IMR-90 (cell line): ENCODE data around the gene EZR. TPM values are rescaled to one million over a fixed set of nuclear protein-coding genes. Genes with fewer than 3 reads are reported as not detected.

Experiments used
- ATAC-seq: fragments of 200-7000 bp; cut with Tn5 transposase; 2 replicates; pipeline ENCODE4 v1.9.1; 2020; ENCODE audit warnings: low read depth, mild to moderate bottlenecking, moderate library complexity
- BruUV-seq: library from RNA; stranded (reverse); fragments of 400-500 nt; replicated peaks from 2 replicates; lab custom pipeline; 2021; lab: Mats Ljungman, UMichigan
- CTCF ChIA-PET: fragments of 300-600 bp; formaldehyde crosslinking; extraction: SDS; loops from one replicate; lab custom pipeline; 2021; ENCODE audit warnings: antibody characterized with exemption; lab: Yijun Ruan, JAX
- POLR2A ChIA-PET: fragments of 300-600 bp; sonication (Branson Sonifier 250); formaldehyde crosslinking; loops from one replicate; lab custom pipeline; 2022; ENCODE audit warnings: antibody characterized with exemption; ENCODE audit not compliant: unreplicated experiment; lab: Charles Lee
- DNase-seq: peaks from one replicate; pipeline ENCODE4 v3.0.0; 2013
- H2AFZ ChIP-seq: replicated peaks from 2 replicates; pipeline ENCODE3; 2013; ENCODE audit warnings: low read length, mild to moderate bottlenecking; ENCODE audit not compliant: poor library complexity
- H2AK5ac ChIP-seq: 2 replicates; pipeline ENCODE4 v1.6.1; 2013; ENCODE audit warnings: low read depth, low read length, inconsistent platforms
- H2AK9ac ChIP-seq: replicated peaks from 2 replicates; pipeline ENCODE3; 2013; ENCODE audit warnings: mild to moderate bottlenecking, low read depth, low read length, moderate library complexity; ENCODE audit not compliant: poor library complexity
- H2BK120ac ChIP-seq: 2 replicates; pipeline ENCODE4 v1.6.1; 2013; ENCODE audit warnings: low read depth, low read length, inconsistent platforms
- H2BK15ac ChIP-seq: 3 replicates; pipeline ENCODE4 v1.6.1; 2013; ENCODE audit warnings: low read depth, low read length, inconsistent platforms
- H2BK20ac ChIP-seq: 2 replicates; pipeline ENCODE4 v1.6.1; 2013; ENCODE audit warnings: low read depth, mild to moderate bottlenecking, inconsistent platforms, low read length, moderate library complexity
- H2BK5ac ChIP-seq: 2 replicates; pipeline ENCODE4 v1.6.1; 2013; ENCODE audit warnings: mild to moderate bottlenecking, low read depth, low read length, inconsistent platforms; ENCODE audit not compliant: poor library complexity, severe bottlenecking
- H3K14ac ChIP-seq: replicated peaks from 2 replicates; pipeline ENCODE4 v1.6.1; 2013; ENCODE audit warnings: low read depth, low read length, inconsistent platforms
- H3K18ac ChIP-seq: 2 replicates; pipeline ENCODE4 v1.6.1; 2013; ENCODE audit warnings: low read depth, low read length, control low read depth
- H3K23ac ChIP-seq: 2 replicates; pipeline ENCODE4 v1.6.1; 2013; ENCODE audit warnings: low read depth, low read length, inconsistent platforms
- H3K27ac ChIP-seq: 2 replicates; pipeline ENCODE4 v1.5.1; 2013; ENCODE audit warnings: mild to moderate bottlenecking, control low read depth, low read length; ENCODE audit not compliant: insufficient read depth
- H3K27me3 ChIP-seq: 2 replicates; pipeline ENCODE4 v1.6.1; 2013; ENCODE audit warnings: low read length; ENCODE audit not compliant: control insufficient read depth, insufficient read depth
- H3K36me3 ChIP-seq: 2 replicates; pipeline ENCODE4 v1.6.1; 2013; ENCODE audit warnings: low read length, mixed read lengths; ENCODE audit not compliant: control insufficient read depth, insufficient read depth
- H3K4ac ChIP-seq: 2 replicates; pipeline ENCODE4 v1.6.1; 2013; ENCODE audit warnings: low read depth, low read length, inconsistent platforms
- H3K4me1 ChIP-seq: 2 replicates; pipeline ENCODE4 v1.6.1; 2013; ENCODE audit warnings: low read length, mixed read lengths; ENCODE audit not compliant: control insufficient read depth, insufficient read depth
- H3K4me2 ChIP-seq: 2 replicates; pipeline ENCODE4 v1.6.1; 2013; ENCODE audit warnings: low read depth, mild to moderate bottlenecking, control low read depth, low read length, moderate library complexity
- H3K4me3 ChIP-seq: 2 replicates; pipeline ENCODE4 v1.5.1; 2013; ENCODE audit warnings: low read depth, mild to moderate bottlenecking, control low read depth, low read length, moderate library complexity; ENCODE audit not compliant: insufficient read depth
- H3K56ac ChIP-seq: 2 replicates; pipeline ENCODE4 v1.6.1; 2013; ENCODE audit warnings: low read length, inconsistent platforms; ENCODE audit not compliant: insufficient read depth; ENCODE audit errors: extremely low read depth
- H3K79me1 ChIP-seq, 2 experiments: 2 replicates each; pipeline ENCODE4 v1.6.1; 2013; ENCODE audit warnings: low read length in 2 of 2, inconsistent platforms in 1 of 2, low read depth in 1 of 2
- H3K9ac ChIP-seq: 2 replicates; pipeline ENCODE4 v1.6.1; 2013; ENCODE audit warnings: low read depth, low read length, control low read depth
- H3K9me1 ChIP-seq: 2 replicates; pipeline ENCODE4 v1.6.1; 2013; ENCODE audit warnings: low read length, inconsistent platforms; ENCODE audit not compliant: insufficient read depth
- H3K9me3 ChIP-seq: 2 replicates; pipeline ENCODE4 v1.6.1; 2013; ENCODE audit warnings: low read length; ENCODE audit not compliant: control insufficient read depth, insufficient read depth
- H4K20me1 ChIP-seq: 2 replicates; pipeline ENCODE4 v1.6.1; 2013; ENCODE audit warnings: low read length, inconsistent platforms; ENCODE audit not compliant: insufficient read depth
- H4K5ac ChIP-seq: 2 replicates; pipeline ENCODE4 v1.6.1; 2013; ENCODE audit warnings: mild to moderate bottlenecking, low read depth, low read length, control low read depth
- H4K8ac ChIP-seq, 2 experiments: 2 replicates each; pipeline ENCODE4 v1.6.1; 2013; ENCODE audit warnings: low read depth in 2 of 2, low read length in 2 of 2, control low read depth in 1 of 2, inconsistent platforms in 1 of 2
- H4K91ac ChIP-seq: 2 replicates; pipeline ENCODE4 v1.6.1; 2013; ENCODE audit warnings: low read depth, low read length, inconsistent platforms; ENCODE audit not compliant: insufficient read depth
- CEBPB ChIP-seq: IDR thresholded peaks from 2 replicates; pipeline ENCODE4 v1.6.1; 2012; ENCODE audit warnings: low read depth, low read length, improper control_type of control experiment
- ELK1 ChIP-seq: fragments of 150-350 bp; IDR thresholded peaks from 2 replicates; pipeline ENCODE4 v1.6.1; 2016; ENCODE audit warnings: low read depth, mild to moderate bottlenecking, low read length, moderate library complexity, borderline replicate concordance
- MAFK ChIP-seq: IDR thresholded peaks from 2 replicates; pipeline ENCODE4 v1.6.1; 2012; ENCODE audit warnings: low read depth, low read length, improper control_type of control experiment
- MAZ ChIP-seq: IDR thresholded peaks from 2 replicates; pipeline ENCODE4 v1.6.1; 2012; ENCODE audit warnings: low read depth, mild to moderate bottlenecking, low read length, improper control_type of control experiment, moderate library complexity, borderline replicate concordance
- MXI1 ChIP-seq: IDR thresholded peaks from 2 replicates; pipeline ENCODE4 v1.6.1; 2012; ENCODE audit warnings: low read depth, mild to moderate bottlenecking, low read length, moderate library complexity, borderline replicate concordance
- NFE2L2 ChIP-seq: fragments of 150-350 bp; IDR thresholded peaks from 2 replicates; pipeline ENCODE4 v1.6.1; 2016; ENCODE audit warnings: low read depth, mild to moderate bottlenecking, low read length
- RAD21 ChIP-seq: IDR thresholded peaks from 2 replicates; pipeline ENCODE4 v1.6.1; 2012; ENCODE audit warnings: low read length, improper control_type of control experiment
- RFX5 ChIP-seq: IDR thresholded peaks from 2 replicates; pipeline ENCODE4 v1.8.0; 2012; ENCODE audit warnings: low read depth, mild to moderate bottlenecking, low read length, moderate library complexity
- WGBS, 2 experiments: methylation state at CpG; one replicate each; pipeline versions ENCODE4 v1.1.5 to v1.1.7; 2013; ENCODE audit warnings: missing lambda C conversion rate in 2 of 2; ENCODE audit not compliant: insufficient read length in 1 of 2; ENCODE audit errors: extremely low coverage in 2 of 2; 5-methylcytosine and 5-hydroxymethylcytosine counted together
- dilution Hi-C: fragments of 300-500 bp; cut with HindIII; formaldehyde crosslinking; loops from one replicate; pipeline ENCODE4 v1.14.3; 2018; ENCODE audit warnings: low sequenced_read_pairs; ENCODE audit not compliant: unreplicated experiment
- in situ Hi-C: fragments of 300-500 bp; cut with MboI; formaldehyde crosslinking; loops from 3 replicates; pipeline ENCODE4 v1.14.3; 2019; ENCODE audit warnings: low sequenced_read_pairs, inconsistent platforms, mixed read lengths
- intact Hi-C: fragments of 100-400 bp; cut with micrococcal nuclease; formaldehyde crosslinking; loops from 2 replicates; pipeline ENCODE4 v1.10.0; 2022
- polyA plus RNA-seq, 3 experiments: library from polyadenylated mRNA; depleted of rRNA; stranded (reverse); fragments of >200 nt; gene quantifications; 2 replicates each; pipeline ENCODE4 v1.2.3, GENCODE V29; 2012; ENCODE audit warnings: low replicate concordance in 1 of 3
- total RNA-seq: library from RNA; depleted of rRNA; stranded (reverse); fragments of >200 nt; gene quantifications from 2 replicates; pipeline ENCODE4 v1.2.3, GENCODE V29; 2012
- TF ChIP-seq, protein P1 (sequence below): fragments of 150-350 bp; IDR thresholded peaks from 2 replicates; pipeline ENCODE4 v1.6.1; 2017; ENCODE audit warnings: mild to moderate bottlenecking, antibody characterized with exemption, low read length, low read depth

The EZR gene
- total and polyA plus RNA-seq, 2 of the 4 experiments (the other 2 are of a cell fraction): 83.8 to 145 TPM

DNA sequence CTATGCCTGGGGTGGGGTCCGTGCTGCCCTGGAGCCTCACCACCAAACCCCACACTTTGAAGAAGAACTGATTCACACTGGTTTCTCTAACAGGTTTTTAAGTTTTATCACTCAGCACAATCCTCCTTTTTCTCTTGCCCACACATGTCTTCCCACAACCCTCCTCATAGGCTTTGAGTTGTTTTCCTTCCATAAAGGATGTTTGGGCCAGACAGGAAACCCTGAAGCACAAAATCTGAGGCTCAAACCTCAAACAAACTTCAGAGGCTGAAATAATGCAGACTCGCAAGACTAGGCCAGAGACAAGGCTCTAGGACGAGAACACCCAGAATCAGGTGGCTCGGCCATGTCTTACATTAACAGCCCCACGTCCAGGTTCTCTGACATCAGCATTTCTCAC lies 35.3 kb downstream of the EZR start:
- Histone ChIP-seq H3K56ac (no peak overlapping the region), H3K9me1 (peaks cover 4% of the 10 kb centered on the region), H3K36me3 (peaks cover 52% of the 10 kb centered on the region), H2AFZ (no peak overlapping the region), H3K4me3 (no peak overlapping the region), H3K4ac (no peak overlapping the region), H2BK15ac (no peak overlapping the region), H2BK120ac (no peak overlapping the region), H2AK9ac (no peak overlapping the region), H4K8ac (no peak overlapping the region), H3K27me3 (no peaks in the 10 kb centered on the region), H3K9me3 (no peaks in the 10 kb centered on the region), H3K4me2 (no peak overlapping the region), H2AK5ac (no peak overlapping the region), H2BK5ac (no peak overlapping the region), H4K20me1 (0 out of 2 replicates have a peak, but pooled peaks cover 4% of the 10 kb centered on the region), H3K9ac (no peak overlapping the region), H4K91ac (no peak overlapping the region), H3K23ac (no peak overlapping the region), H3K79me1 (peaks cover 9 to 47% of the 10 kb centered on the region in 2 experiments; a peak in 3 of 4 replicates), H4K5ac (no peak overlapping the region), H3K18ac (no peak overlapping the region), H3K4me1 (peaks cover 2% of the 10 kb centered on the region; the same call in 1 of the 2 replicates), H3K14ac (no peak overlapping the region), H3K27ac (no peak overlapping the region), H2BK20ac (no peak overlapping the region)
- BruUV-seq: no TSS peak
- ChIA-PET POLR2A (no interaction called here), CTCF (no interaction called here)
- in situ Hi-C loops (no loop called here), dilution Hi-C loops (no loop called here), intact Hi-C loops (no loop called here)
- DNase-seq: no peak
- no CpG with 5 or more reads among the region's 5 CpGs for WGBS, 2 experiments
- no peak for TF ChIP-seq ELK1
- TF ChIP-seq MAFK: no peak
- no peak for TF ChIP-seq NFE2L2
- TF ChIP-seq MXI1: no peak
- no peak for TF ChIP-seq MAZ
- TF ChIP-seq, protein P1, sequence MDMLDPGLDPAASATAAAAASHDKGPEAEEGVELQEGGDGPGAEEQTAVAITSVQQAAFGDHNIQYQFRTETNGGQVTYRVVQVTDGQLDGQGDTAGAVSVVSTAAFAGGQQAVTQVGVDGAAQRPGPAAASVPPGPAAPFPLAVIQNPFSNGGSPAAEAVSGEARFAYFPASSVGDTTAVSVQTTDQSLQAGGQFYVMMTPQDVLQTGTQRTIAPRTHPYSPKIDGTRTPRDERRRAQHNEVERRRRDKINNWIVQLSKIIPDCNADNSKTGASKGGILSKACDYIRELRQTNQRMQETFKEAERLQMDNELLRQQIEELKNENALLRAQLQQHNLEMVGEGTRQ: no peak
- TF ChIP-seq CEBPB: no peak
- no peak for TF ChIP-seq RAD21
- TF ChIP-seq RFX5: no peak
- ATAC-seq: no peak
